Superior temporal gyrus (tissue), 1 donor: ENCODE measurements around the gene AKAP8L.

Experiments
- DNase-seq: peaks from one replicate; pipeline ENCODE4 v3.0.0-alpha.2; 2016; ENCODE audit errors: extremely low spot score

AKAP8L gene

DNA sequence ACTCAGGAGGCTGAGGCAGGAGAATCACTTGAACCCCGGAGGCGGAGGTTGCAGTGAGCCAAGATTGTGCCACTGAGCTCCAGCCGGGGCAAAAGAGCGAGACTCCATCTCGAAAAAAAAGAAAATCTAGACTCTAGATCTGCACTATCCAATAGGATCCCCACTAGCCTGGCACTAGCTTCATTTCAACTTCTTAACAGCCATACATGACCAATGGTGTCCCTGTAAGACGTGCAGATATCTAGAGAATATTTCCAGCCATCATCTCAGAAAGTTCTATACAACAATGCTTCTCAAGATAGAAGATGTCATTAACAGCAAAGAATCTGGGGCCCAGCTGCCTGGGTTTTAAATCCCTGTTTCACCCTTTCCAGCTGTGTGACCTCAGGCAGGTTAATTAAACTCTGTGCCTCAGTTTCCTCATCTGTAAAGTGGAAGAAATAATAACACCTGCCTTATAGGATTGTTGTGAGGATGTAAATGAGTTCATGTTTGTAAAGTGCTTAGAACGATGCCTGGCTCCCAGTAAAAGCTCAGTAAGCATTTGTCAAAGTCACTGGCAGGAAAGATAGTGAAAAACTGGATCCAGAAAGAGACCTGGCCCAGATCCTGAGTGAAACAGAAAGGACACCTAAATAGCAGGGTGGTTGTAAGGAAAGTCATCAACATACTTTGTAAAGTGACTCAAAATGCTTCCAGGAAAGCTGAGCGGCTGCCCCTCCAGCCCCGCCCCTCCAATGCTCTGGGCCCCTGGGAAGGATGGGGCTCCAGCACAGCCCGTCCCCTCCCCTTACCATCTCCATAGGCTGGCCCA lies 17.4 kb upstream of the AKAP8L start:
- DNase-seq = no peak

DNA sequence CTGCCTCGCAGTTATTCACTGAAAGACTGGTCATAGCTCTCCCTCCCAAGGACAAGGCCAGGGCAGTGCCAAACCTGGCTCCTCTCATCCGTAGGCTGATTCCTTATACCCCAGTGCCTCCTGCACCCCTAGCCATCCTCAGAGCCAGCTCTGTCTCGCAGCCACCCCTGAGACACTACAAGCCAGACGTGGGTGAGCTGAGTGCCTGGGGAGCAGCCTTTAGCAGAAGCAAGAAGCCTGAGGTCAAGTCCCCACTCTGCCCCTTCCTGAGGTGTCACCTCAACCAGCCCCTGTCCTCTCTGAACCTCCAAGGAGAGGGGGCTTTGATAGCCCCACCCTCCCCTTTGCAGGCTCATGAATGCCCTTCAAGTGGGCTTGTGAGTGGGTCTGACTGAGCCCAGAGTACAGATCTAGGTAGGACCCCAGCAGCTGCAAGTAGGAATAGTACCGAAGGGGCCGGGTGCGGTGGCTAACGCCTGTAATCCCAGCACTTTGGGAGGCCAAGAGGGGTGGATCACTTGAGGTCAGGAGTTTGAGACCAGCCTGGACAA lies 14.8 kb upstream of the AKAP8L start:
- no peak for DNase-seq

DNA sequence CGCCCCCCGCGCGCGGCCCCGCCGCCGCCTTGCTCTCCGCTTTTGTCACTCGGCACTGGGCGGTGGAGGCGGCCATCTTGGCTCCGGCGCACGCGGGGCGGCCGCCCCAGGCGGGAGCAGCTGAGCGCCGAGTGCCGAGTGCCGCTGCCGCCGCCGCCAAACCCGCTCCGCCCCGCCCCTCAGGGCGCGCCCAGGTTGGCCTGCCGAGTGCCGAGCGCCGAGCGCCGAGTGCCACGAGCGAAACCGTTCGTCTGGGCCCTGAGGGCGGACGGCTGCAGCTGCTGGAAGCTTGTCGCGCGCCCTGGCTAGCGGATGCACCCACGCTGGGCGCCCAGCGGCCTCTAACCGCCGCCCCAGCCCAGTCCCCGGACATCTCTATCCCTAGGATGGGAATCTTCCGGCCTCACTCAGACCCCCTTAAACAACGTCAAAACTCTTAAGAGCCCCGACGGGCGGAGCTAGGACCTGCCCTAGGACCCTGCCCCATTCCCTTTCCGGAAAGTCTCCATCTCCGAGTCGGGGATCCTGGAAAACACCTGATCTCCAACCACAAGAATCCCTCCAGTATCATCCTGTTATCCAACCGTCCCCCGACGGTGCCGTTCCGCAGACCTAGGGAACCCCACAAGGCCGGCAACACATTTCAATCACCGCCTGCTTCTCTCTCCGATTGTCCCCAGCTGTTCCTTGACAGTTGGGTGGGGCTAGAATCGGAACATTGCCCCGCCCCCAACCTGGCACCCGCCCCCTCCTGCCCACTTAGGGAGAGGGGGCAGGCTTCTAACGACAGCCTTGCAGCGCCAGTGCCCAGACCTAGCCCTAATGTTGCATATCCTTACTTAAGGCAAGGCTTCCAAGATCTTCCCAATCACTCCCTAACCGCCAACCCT lies 14.1 kb upstream of the AKAP8L start:
- DNase-seq = peak; percentile 88

DNA sequence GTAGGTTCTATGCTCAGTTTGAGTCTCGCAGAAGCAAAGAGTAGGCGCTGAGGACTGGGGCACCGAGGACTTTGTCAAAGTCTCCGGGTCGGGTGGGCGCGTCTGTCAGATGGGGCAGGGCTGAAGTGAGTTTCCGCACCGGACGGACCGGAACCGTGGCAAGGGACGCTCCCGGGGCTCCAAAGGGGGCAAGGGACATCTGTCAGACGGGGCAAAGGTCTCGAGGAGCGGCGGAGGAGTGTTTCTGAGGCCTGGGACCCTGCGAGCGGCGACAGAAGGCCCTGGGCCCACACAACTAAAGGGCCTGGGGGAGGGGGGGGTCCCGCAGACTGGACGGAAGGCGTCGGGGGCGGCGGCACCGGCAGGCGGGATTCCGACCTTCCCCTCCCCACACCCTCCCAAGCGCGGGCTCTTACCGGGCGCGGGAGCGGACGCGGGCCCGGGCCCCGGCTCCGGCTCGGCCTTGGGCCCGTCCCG lies 13.3 kb upstream of the AKAP8L start:
- no peak for DNase-seq

DNA sequence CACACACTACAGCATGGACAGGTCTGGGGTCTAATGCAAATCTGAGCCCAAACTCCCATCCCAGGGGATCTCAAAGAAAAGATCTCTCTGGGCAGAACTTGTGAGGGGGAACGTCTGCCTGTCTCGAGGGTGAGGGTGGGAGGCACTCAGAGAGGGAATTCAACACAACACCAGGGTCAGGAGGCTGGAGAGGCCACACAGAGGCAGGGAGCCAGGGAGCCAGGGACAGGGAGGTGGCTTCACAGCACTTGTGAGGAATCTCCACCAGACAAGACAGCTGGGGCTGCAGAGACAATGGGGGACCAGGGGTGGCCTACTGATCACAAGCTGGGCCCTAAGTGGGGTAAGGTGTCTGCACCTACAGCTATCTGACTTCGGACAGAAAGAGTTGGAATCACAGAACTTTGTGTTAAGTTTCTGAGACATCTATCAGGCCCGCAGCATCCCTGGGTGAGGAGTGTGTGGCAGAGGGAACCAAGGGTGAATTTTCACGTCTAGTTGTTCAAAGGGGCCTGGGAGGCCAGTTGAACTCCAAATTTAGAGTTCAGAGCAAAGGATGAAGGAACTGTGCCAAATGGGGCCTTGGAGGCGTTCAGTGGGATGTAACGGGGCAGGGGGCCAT lies 12.7 kb upstream of the AKAP8L start:
- DNase-seq = no peak

DNA sequence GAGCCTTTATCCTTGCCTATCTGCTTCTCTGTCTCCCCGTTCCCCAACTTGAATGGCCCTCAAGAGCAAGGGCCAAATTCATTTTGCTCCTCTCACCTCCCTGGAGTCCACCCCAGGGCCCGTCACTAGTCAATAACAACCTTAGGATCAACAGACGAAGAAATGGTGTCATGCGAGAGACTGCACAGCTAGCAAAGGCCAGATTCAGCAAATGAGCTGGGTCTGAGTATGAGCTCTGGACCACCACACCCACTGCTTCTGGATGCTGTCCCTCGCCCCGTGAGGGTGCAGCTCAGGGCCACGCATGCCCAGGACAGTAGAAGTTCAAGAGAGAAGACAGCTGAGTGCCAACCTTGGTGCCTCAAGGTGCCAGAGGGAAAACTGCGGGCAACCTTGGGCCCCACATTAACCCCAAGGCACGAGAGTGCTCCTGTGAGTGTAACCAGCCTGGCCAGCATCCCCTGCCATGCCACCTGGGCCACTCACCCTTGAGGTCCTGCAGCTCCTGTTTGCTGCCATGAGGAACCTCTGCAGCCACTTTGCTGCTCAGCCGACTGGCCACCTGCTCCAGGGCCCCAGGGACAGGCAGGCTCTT lies 11.8 kb upstream of the AKAP8L start:
- no peak for DNase-seq

DNA sequence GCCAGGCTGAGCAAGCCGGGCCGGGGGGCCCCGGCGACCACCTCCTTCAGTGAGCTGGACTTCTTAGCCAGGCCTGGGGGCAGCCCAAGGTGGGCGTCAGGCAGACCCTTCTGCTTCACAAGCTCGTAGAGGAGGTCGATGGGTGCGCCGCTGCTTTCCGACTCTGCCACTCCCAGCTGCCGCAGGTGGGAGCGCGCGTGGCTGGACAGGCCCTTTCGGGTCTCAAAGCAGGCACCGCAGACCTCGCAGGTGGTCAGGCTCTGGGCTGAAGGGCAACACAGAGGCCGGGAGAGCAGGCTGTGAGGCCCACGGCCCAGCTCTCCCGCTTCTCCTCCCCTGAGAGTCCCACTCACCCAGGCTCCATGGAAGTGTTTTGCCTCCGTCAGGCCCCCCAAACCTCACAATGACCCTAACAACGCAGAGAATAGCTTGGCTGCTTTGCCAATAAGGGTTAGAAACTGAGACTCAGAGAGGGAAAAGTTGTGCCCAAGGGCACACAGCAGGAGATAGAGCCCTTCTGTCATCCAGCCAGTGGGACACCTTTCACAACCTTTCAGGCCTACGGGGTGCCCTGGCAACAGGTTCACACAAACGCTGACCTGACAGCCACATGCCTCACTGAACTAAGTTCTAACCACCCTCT lies 11.2 kb upstream of the AKAP8L start:
- DNase-seq = no peak

DNA sequence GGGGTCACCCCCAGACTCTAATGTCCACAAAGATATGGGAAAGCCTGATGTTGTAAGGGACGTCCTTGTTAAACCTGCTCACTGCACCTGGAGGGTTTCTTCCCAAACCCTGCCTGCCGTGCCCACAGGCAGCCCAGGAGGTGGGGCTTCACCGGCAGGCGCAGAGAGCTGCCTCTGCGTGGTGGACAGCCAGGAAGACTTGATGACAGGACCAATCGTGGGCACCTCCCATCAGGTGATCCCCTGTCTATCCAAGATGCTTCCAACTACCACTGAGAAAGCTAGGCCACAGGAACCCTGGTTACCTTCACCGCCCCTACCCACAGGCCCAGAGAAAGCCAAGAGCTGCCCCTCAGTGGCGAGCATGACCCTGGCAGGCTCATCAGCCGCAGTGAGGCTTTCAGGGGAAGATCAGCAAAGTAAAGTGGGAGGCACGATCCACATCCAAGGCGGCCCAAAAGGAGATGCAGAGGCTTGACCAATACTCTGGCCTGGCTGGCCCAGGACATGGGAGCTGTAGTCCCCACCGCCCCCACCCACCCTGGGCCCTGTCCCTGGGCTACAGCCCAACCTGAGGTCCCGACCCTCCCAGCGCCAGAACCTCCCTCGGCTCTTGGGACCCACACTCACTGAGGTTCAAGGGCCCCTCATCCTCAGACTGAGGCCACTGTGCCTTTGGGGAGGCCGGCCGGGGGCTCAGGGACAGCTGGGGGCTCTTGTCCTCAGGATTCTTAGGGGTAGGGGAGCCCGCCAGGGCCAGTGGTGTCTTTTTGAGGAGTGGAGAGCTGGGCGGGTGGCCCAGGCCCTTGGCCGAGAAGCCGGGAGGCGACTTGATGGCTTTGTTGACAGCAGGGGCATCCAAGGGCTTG lies 10.4 kb upstream of the AKAP8L start:
- no peak for DNase-seq

DNA sequence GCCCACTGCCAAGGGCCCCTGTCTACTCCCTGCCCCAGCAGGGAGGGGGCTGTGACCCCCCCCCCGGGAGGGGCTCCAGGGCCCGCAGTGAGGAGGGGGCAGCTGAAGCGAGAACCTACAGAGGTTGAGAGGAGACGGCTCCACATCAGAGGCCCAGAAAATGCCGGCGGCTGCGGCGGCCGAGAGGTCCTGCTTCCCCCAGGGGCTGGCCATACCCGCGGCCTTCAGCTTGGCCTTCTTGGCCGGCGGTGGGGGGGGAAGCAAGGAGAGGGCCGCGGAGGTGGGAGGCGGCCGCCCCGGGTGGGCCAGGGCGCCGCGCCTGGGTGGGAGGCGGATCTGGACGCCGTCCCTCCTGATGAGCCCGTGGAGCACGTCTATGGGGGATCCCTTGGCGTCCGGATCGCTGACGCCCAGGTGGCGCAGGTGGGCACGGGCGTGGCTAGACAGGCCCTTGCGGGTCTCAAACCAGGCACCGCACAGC lies 9.2 kb upstream of the AKAP8L start:
- no peak for DNase-seq

DNA sequence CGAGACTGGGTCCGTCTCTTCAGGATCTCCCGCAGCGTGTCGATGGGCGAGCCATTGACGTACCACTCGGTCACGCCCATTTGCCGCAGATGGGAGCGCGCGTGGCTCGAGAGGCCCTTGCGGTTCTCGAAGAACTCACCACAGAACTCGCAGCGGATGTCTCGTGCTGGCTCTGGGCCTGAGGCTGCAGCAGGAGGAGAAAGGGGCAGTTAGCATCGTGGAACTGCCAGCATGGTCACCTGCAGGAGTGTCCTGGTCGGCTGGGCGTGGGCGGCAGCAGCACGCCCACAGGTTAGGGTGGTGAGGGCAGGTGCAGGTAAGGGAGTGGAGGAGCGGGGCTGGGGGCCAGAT lies 8.5 kb upstream of the AKAP8L start:
- DNase-seq = no peak

DNA sequence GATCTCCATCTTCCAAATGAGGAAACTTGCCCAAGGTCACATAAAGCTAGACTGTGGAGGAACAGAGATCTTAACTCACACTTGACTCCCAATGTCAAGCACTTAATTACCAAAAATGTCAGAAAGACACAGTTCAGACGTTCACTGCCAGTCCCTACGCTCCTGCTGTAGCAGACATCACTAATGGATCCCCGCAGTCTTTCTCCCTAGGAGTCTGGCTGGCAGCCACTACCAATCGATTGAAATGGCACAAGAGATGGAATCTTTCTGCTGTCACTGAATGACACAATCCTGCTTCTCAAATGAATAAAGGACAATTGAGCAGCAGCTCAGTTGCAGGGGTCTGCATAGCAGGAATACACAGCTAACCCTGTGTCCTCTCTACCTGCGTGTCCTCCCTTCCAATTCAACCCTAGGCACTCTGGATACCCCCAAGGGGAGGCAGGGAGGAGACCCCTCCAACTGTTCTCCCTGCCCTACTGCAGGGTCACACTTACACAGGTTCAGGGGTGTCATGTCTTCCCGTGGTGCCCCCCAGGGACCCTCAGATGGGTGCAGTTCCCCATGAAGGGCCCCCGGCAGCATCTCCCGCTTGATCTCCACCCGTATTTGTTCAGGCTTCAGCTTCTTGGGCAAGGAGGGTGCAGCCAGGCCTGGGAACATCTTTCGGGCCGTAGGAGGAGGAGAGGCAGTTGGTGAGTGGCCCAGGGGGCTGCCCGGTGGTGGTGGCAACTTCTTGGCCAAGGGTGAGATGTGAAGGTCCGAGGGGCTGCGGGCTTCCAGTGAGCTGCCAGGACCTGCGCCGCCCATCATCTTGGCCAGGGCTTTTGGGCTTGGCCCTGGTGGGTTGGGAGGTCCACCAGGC lies 7.9 kb upstream of the AKAP8L start:
- DNase-seq = no peak

DNA sequence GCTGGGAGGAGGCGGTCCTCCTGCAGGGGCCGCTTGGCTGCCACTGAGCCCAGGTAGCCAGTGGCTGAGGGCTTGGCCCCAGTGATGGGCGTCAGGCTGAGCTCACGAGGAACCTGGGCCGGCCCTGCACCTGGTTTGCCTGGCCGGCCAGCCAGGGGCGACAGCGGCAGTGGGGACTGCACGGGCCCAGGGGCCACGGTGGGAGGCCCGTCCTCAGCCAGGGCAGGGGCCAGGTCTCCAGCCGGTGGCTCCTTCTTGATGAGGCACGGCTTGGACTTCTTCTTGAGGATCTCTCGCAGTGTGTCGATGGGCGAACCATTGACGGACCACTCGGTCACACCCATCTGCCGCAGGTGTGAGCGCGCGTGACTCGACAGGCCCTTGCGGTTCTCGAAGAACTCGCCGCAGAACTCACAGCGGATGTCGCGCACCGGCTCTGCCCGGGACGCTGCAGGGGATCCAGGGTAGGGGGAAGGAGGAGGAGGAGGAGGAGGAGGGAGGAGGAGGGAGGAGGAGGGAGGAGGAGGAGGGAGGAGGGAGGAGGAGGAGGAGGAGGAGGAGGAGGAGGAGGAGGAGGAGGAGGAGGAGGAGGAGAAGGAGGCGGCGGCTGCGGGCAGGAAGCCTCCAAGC lies 6.6 kb upstream of the AKAP8L start:
- no peak for DNase-seq

DNA sequence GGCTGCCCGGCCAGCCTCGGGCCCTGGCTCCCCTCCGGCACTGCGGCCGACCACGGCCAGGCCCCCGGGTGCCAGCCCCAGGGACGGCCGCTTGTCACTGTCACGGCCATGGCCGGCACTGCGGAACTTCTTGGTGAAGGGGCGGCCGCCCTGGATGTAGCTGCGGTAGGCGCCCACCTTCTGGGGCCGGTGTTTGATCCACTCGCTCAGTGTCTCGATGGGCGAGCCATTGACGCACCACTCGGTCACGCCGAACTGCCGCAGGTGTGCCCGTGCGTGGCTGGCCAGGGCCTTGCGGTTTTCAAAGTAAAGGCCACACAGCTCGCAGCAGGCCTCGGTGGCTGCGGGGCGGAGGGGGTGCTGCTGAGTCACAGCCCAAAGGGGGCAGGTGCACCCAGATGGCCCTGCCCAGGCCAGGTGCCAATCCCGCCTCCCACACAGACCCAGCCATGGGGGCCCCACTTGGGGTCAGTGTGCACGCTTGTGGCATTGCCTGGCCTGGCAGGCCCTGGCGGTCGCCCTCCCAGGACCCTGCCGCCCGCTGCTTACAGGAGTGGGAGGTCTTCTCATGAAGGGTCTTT lies 6.0 kb upstream of the AKAP8L start:
- DNase-seq = no peak

DNA sequence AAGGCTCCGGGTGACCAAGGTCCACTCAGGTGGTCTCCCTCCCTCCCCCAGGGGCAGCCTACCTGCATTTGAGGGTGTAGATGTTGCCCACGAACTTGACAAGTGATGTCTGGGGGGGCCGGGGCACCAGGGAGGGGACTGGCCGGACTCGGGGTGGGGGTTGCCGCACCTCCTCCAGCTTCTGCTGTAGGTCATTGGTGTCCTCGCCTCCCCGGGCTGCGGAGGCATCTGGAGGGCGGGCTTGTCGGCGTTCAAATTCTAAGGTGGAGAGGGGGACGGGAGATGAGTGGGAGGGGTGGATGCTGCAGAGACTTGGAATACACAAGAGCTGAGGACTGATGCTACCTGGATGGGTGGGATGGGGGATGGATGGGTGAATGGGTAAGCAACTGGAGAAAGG lies 5.3 kb upstream of the AKAP8L start:
- DNase-seq = no peak

DNA sequence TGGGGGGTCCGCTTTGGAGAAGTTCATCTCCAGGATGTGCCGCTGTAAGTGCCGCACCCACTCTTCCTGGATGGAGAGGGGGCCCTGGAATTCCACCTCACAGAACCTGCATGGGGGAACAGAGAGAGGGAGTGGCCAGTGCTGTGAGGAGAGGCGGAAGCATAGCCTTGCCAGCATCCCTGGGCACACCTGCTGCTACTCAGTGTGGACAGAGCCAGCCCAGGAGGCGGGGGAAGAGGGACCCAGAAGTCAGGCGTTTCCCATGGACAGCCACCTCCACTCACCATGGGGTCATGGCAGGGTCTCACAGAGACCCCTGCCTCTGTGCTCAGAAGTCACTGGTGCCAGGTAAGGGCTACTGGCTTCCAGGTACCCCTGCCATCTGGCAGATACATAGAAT lies 4.3 kb upstream of the AKAP8L start:
- DNase-seq = no peak

DNA sequence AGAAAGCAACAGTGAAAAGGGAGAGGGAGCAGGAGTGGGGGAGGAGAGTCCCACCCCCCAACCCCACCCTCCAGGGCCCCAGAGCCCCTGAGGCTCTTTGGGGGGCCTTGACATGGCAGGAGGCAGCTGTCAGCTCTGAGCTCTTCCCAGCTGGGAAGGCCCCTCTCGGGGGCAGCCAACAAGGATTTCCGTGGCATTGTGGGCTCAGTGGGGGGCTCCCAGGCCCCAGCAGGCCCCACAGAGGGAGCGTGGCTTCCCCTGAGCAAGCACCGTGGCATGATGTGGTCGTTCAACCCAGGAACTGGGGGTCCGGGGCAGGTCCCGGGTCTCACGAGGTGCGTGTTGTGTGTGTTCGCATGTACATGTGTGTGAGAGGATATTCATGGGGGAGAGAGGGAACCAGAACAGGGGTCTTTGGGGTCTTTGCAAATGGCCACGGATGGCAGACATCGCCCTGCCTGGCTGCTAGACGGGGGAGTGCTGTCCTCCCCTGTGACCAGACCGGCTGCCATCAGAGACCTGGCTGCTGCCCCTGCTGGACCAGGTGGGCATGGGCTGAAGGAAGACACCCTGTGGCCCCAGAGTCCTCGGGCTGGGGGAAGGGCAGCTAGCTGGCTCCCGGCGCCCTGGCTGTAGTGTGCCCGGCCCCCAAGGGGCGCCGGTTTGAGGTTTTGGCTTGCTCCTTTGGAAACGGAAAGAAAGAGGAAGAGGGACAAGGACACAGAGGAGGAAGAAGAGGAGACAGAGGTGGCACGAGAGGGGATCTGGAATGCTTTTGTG lies 3.7 kb upstream of the AKAP8L start:
- DNase-seq = no peak

DNA sequence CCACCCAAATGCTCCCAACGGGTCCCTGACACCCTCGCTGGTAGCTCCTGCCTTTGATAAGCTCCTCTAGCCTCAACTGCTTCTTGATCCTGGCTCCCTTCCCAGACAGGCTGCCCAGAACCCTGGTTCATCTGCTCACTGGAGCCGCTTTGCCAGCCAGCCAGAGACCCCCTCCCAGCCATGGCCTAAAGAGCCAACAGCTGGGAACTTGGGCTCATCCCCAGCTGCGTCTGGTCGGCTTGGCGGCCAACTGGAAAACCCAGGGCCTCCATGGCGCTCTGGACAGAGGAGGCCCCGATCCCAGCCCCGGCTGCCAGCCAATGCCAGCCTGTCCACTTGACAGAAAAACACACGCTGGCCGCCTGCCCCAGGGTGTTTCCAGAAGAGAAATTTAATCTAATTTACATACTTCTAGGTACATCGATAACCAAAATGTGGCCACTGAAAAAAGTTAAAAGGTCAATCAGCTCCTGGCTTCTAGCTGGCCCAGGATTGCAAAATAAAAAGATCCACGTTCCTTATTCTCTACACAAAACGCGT lies 3.0 kb upstream of the AKAP8L start:
- peak; percentile 79 for DNase-seq
